Activated CD8-positive, alpha-beta T cell treated with anti-CD3 and anti-CD28 coated beads for 36 hours (primary cell): ENCODE measurements around the gene ACAA2. TPM values are rescaled to one million over a fixed set of nuclear protein-coding genes. Genes with fewer than 3 reads are reported as not detected.

ENCODE experiments used
- ATAC-seq: fragments of 200-7000 bp; cut with Tn5 transposase; one replicate; pipeline ENCODE4 v1.10.0; 2021; ENCODE audit warnings: mild to moderate bottlenecking, moderate library complexity
- CTCF ChIA-PET: fragments of 350-600 bp; sonication (Branson Sonifier 250); formaldehyde crosslinking; loops from one replicate; lab custom pipeline; 2021; ENCODE audit warnings: antibody characterized with exemption; lab: Charles Lee
- POLR2A ChIA-PET: fragments of 350-600 bp; sonication (Branson Sonifier 250); formaldehyde crosslinking; loops from one replicate; lab custom pipeline; 2021; ENCODE audit warnings: antibody characterized with exemption; lab: Charles Lee
- DNase-seq: peaks from one replicate; pipeline ENCODE4 v3.0.0-alpha.2; 2020
- H3K27ac Mint-ChIP-seq: one replicate; pipeline ENCODE4 v1.8.0; 2021; ENCODE audit warnings: mild to moderate bottlenecking, mixed read lengths
- H3K27me3 Mint-ChIP-seq: one replicate; pipeline ENCODE4 v1.8.0; 2021; ENCODE audit warnings: mixed read lengths
- H3K36me3 Mint-ChIP-seq: one replicate; pipeline ENCODE4 v1.8.0; 2021; ENCODE audit warnings: low read depth, mixed read lengths
- H3K4me1 Mint-ChIP-seq: one replicate; pipeline ENCODE4 v1.8.0; 2021; ENCODE audit warnings: low read depth, mixed read lengths
- H3K4me3 Mint-ChIP-seq: one replicate; pipeline ENCODE4 v1.8.0; 2021; ENCODE audit warnings: mild to moderate bottlenecking, moderate library complexity, mixed read lengths
- H3K9me3 Mint-ChIP-seq: one replicate; pipeline ENCODE4 v1.8.0; 2021; ENCODE audit warnings: mixed read lengths
- intact Hi-C: fragments of 100-400 bp; cut with micrococcal nuclease; formaldehyde crosslinking; loops from one replicate; pipeline ENCODE4 v1.10.0; 2022
- total RNA-seq, 2 experiments: library from RNA; stranded (reverse); gene quantifications; one replicate each; pipeline ENCODE4 v1.2.3, GENCODE V29; 2021
- TF ChIP-seq, protein P1 (sequence below): fragments of 200-600 bp; IDR thresholded peaks from one replicate; pipeline ENCODE4 v1.8.0; 2022; ENCODE audit warnings: antibody characterized with exemption, mild to moderate bottlenecking

ACAA2 gene
- total RNA-seq, 2 experiments from 2014 or later, result 83.3 to 84.6 TPM

DNA sequence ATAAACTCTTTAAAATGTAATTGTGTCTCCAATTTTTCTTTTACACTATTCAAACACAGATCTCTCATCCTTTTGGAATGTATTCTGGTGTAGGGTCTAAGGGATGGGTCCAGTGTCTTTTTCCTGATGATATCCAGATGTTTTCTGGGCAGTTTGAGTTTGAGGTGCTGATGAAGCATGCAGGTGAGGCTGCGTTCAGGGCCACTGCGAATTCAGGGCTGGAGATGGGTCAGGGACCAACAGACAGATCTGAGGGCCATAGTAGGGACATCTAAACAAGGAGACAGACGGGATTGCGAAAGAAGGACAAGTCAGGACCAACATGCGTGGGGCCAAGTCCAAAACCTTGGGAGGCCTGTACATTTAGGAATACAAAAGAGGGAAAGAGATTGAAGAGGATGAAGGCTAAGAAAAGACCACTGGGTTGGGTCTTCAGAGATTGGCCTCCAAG, 70.2 kb downstream of the ACAA2 start:
- ChIA-PET CTCF (no interaction called here), POLR2A (no interaction called here)
- TF ChIP-seq, protein P1, sequence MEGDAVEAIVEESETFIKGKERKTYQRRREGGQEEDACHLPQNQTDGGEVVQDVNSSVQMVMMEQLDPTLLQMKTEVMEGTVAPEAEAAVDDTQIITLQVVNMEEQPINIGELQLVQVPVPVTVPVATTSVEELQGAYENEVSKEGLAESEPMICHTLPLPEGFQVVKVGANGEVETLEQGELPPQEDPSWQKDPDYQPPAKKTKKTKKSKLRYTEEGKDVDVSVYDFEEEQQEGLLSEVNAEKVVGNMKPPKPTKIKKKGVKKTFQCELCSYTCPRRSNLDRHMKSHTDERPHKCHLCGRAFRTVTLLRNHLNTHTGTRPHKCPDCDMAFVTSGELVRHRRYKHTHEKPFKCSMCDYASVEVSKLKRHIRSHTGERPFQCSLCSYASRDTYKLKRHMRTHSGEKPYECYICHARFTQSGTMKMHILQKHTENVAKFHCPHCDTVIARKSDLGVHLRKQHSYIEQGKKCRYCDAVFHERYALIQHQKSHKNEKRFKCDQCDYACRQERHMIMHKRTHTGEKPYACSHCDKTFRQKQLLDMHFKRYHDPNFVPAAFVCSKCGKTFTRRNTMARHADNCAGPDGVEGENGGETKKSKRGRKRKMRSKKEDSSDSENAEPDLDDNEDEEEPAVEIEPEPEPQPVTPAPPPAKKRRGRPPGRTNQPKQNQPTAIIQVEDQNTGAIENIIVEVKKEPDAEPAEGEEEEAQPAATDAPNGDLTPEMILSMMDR, result no peak
- Mint-ChIP-seq H3K4me1 (no peaks in the 10 kb centered on the region), H3K36me3 (no peaks in the 10 kb centered on the region), H3K27me3 (peaks cover 6% of the 10 kb centered on the region), H3K4me3 (no peak overlapping the region), H3K9me3 (no peaks in the 10 kb centered on the region), H3K27ac (no peak overlapping the region)
- ATAC-seq (no peak), DNase-seq (no peak)
- intact Hi-C loops, result no loop called here

DNA sequence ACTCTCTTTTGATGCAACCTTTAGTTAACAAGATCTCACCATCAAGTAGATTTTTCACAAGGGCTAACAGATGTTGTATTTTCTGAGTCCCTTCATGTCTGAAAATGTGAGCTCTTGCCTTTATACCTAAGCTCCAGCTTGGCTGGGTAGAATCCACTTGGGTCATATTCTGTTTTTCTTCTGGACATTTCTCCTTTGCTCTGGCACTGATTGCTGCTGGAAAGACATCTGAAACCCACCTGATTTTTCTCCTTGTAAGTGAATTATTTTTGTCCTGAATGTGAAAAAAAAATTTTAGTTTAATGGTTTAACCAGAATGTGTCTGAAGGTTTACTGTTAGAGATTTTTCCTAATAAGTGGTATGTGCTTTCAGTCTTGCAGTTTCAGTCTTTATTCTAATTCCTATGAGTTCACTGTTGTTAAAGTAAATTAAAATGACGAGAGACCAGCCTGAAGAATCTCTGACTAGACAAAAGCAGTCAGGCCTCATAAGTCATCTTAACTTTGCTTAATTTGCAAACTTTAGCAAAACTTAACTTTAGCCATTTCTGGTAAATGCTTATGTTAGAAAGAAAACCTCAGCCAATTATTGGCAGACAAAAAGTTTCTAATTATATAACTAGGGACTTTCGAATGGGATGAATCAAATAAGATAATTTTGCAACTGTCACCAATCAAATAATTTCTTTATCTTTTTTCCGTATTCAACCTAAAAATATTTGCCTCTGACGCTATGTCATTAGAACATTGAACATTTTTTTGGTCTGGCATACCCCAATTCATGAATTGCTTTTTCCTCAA, 70.8 kb downstream of the ACAA2 start:
- Mint-ChIP-seq H3K9me3 (no peaks in the 10 kb centered on the region), H3K4me3 (no peak overlapping the region), H3K4me1 (no peaks in the 10 kb centered on the region), H3K27me3 (peaks cover 7% of the 10 kb centered on the region), H3K36me3 (no peaks in the 10 kb centered on the region), H3K27ac (no peak overlapping the region)
- ChIA-PET CTCF (no interaction called here), POLR2A (no interaction called here)
- ATAC-seq (no peak), DNase-seq (no peak)
- intact Hi-C loops, result no loop called here
- TF ChIP-seq, protein P1, result no peak

DNA sequence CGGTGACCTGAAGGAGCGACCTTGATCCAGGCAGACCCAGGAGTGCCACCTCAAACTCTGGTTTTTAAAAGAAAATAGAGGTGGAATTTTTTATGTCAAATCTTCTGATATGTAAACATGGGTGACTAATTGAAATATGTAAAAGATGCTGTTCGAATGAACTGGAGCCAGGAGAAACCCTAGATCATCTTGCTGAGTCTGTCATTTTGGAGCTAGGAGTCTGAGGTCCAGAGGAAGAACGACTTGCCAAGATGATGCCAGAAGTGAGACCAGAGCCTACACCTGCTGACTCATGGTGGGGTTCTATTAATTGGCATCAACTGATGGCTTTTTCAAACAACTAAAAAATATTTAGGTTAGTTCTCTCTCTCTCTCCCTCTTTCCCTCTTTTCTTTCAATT, 74.1 kb downstream of the ACAA2 start:
- intact Hi-C loops, result no loop called here
- Mint-ChIP-seq H3K4me1 (no peaks in the 10 kb centered on the region), H3K4me3 (no peak overlapping the region), H3K27ac (no peak overlapping the region), H3K36me3 (no peaks in the 10 kb centered on the region), H3K27me3 (peaks cover 8% of the 10 kb centered on the region), H3K9me3 (no peaks in the 10 kb centered on the region)
- no peak for ATAC-seq
- POLR2A ChIA-PET, result no interaction called here
- TF ChIP-seq, protein P1, result no peak
- CTCF ChIA-PET, result interaction anchor here (0.8 kb wide), 1 partner anchor 121 kb away, joined by 4 read pairs; no protein-coding TSS in a partner anchor
- DNase-seq, result no peak

DNA sequence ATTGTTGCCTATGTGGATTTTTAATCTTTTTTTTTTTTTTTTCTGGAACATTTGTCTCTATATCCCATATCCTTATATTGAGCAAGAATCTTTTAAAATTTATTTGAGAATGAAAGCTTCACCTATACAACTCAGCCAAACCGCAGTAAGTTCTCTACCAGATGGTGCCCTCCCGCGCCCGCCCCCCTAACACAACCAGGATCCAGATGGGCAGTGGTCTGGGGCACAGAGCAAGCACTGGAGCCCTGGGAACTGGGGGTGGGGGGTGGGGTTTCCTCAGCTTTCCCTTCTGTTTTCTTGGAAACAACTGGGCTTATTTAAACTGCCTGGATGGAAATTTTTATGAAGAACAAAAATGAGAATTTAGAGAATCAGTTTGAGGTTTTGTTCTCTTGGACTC, 74.6 kb downstream of the ACAA2 start:
- ChIA-PET POLR2A (no interaction called here), CTCF (no interaction called here)
- no peak for DNase-seq
- TF ChIP-seq, protein P1, result no peak
- Mint-ChIP-seq H3K27me3 (peaks cover 8% of the 10 kb centered on the region), H3K4me3 (no peak overlapping the region), H3K27ac (no peak overlapping the region), H3K4me1 (no peaks in the 10 kb centered on the region), H3K36me3 (no peaks in the 10 kb centered on the region), H3K9me3 (no peaks in the 10 kb centered on the region)
- no peak for ATAC-seq
- intact Hi-C loops, result no loop called here

DNA sequence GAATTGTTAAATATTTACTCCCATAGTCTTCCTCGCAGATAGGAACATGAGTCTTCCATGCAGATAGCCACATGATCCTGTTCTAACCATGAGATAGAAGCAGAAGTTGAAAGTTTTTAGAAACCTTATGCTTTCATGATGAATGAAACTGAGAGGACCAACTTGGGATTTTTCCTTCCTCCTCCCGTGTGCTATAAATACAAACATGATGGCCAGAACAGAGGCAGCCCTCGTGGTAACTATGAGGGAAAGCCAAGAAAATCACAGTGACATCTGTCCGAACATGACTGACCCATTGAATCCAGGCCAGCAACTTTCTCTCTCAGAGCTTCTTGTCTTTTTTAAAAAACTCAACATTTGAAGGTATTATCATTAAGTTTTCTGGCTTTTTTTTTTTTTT, 78.5 kb downstream of the ACAA2 start:
- H3K27me3 Mint-ChIP-seq, result peaks cover 4% of the 10 kb centered on the region
- CTCF ChIA-PET, result no interaction called here
- no peak for DNase-seq

More for the DNA sequence above, 78.5 kb downstream of the ACAA2 start:
- TF ChIP-seq, protein P1, result no peak
- intact Hi-C loops, result no loop called here
- Mint-ChIP-seq H3K4me1 (no peaks in the 10 kb centered on the region), H3K4me3 (no peak overlapping the region), H3K9me3 (no peaks in the 10 kb centered on the region), H3K27ac (no peak overlapping the region), H3K36me3 (no peaks in the 10 kb centered on the region)
- no peak for ATAC-seq
- POLR2A ChIA-PET, result no interaction called here
